ENCODE data around the gene PCDHGB4. TPM values are rescaled to one million over a fixed set of nuclear protein-coding genes. Genes with fewer than 3 reads are reported as not detected.

The PCDHGB4 gene
- total and polyA plus RNA-seq, 9 of the 15 experiments (the other 6 are each of a cell fraction or from before 2014, with no cell fraction given), result 0.01 to 0.14 (median 0.03) TPM; not detected in 5

- TF ChIP-seq CHD7 (IDR thresholded peaks at IDR 0.05; ENCODE audit: low read depth, low read length), result no peak
- TF ChIP-seq PPARD (CRISPR knock-in tag; IDR thresholded peaks at IDR 0.05), result no peak
- TF ChIP-seq GTF3C2 (IDR thresholded peaks at IDR 0.05; ENCODE audit: borderline replicate concordance, extremely low read depth, insufficient read length), result no peak
Measured at GRCh38 chr5:141434006-141434405, 46.5 kb downstream of the PCDHGB4 start (continued).
